ENCODE data around the gene VANGL1. TPM values are rescaled to one million over a fixed set of nuclear protein-coding genes. Genes with fewer than 3 reads are reported as not detected.

Gene VANGL1
- total RNA-seq, 1 experiment from 2014 or later: 23.1 TPM

- H4K20me1 ChIP-seq (ENCODE audit: low read length): no peaks in the 10 kb centered on the region
- ChIA-PET CTCF (interaction anchor here (1.5 kb wide), 1 partner anchor 47 kb away, joined by 4 read pairs; no protein-coding TSS in a partner anchor), POLR2A (ENCODE audit: unreplicated experiment) (no interaction called here)
- no peak overlapping the region for H2AFZ ChIP-seq (ENCODE audit: low read length)
- no peak overlapping the region for H3K27ac ChIP-seq (ENCODE audit: low read length)
- peaks cover 28% of the 10 kb centered on the region for H3K4me1 ChIP-seq (ENCODE audit: insufficient read depth, low read length)
- intact Hi-C loops (cut with micrococcal nuclease): no loop called here
- TF ChIP-seq EZH2phosphoT487 (IDR thresholded peaks at IDR 0.05; ENCODE audit: borderline replicate concordance, low read length) (no peak), CTCF (conservative IDR thresholded peaks at IDR 0.05; ENCODE audit: low read depth, low read length) (no peak), EZH2 (IDR thresholded peaks at IDR 0.05; ENCODE audit: low read length, unreplicated experiment) (no peak)
- H3K9ac ChIP-seq (ENCODE audit: low read length): no peak overlapping the region
- no peaks in the 10 kb centered on the region for H3K27me3 ChIP-seq (ENCODE audit: low read length)
- no peak overlapping the region for H3K4me2 ChIP-seq (ENCODE audit: low read length)
- no TSS peak for BruUV-seq (replicated peaks)
- ATAC-seq (no peak), DNase-seq (no peak)
- no peaks in the 10 kb centered on the region for H3F3A ChIP-seq (ENCODE audit: low read length, unreplicated experiment)
- H3K79me2 ChIP-seq (ENCODE audit: low read length): no peaks in the 10 kb centered on the region
- no peaks in the 10 kb centered on the region for H3K9me3 ChIP-seq (ENCODE audit: low read length)
- no peaks in the 10 kb centered on the region for H3K9me2 ChIP-seq (replicated peaks; ENCODE audit: low read length)
- no peak overlapping the region for H3K4me3 ChIP-seq (ENCODE audit: low read length)
- H3K36me3 ChIP-seq (ENCODE audit: low read depth, low read length): no peaks in the 10 kb centered on the region; the same call in 1 of the 2 replicates
These were observed 76.4 kb downstream of the VANGL1 start for GRCh38 chr1:115718011-115718754.

GRCh38 chr1:115719285-115719684 lies 77.5 kb downstream of the VANGL1 start:
- H3K9ac ChIP-seq (ENCODE audit: low read length): no peak overlapping the region
- no TSS peak for BruUV-seq (replicated peaks)
- no peak overlapping the region for H3K27ac ChIP-seq (ENCODE audit: low read length)
- TF ChIP-seq EZH2phosphoT487 (IDR thresholded peaks at IDR 0.05; ENCODE audit: borderline replicate concordance, low read length) (no peak), CTCF (conservative IDR thresholded peaks at IDR 0.05; ENCODE audit: low read depth, low read length) (no peak), EZH2 (IDR thresholded peaks at IDR 0.05; ENCODE audit: low read length, unreplicated experiment) (no peak)
- no peaks in the 10 kb centered on the region; the same call in 1 of the 2 replicates for H3K36me3 ChIP-seq (ENCODE audit: low read depth, low read length)
- H3K4me3 ChIP-seq (ENCODE audit: low read length): no peak overlapping the region
- H3K27me3 ChIP-seq (ENCODE audit: low read length): no peaks in the 10 kb centered on the region
- ChIA-PET POLR2A (ENCODE audit: unreplicated experiment) (no interaction called here), CTCF (no interaction called here)
- peaks cover 17% of the 10 kb centered on the region for H3K4me1 ChIP-seq (ENCODE audit: insufficient read depth, low read length)
- no peaks in the 10 kb centered on the region for H4K20me1 ChIP-seq (ENCODE audit: low read length)
- no peaks in the 10 kb centered on the region for H3K79me2 ChIP-seq (ENCODE audit: low read length)
- ATAC-seq (no peak), DNase-seq (no peak)
- no peaks in the 10 kb centered on the region for H3K9me2 ChIP-seq (replicated peaks; ENCODE audit: low read length)
- H3F3A ChIP-seq (ENCODE audit: low read length, unreplicated experiment): no peaks in the 10 kb centered on the region
- no peaks in the 10 kb centered on the region for H3K9me3 ChIP-seq (ENCODE audit: low read length)
- no peak overlapping the region for H2AFZ ChIP-seq (ENCODE audit: low read length)
- intact Hi-C loops (cut with micrococcal nuclease): no loop called here
- H3K4me2 ChIP-seq (ENCODE audit: low read length): no peak overlapping the region

GRCh38 chr1:115722221-115722620 lies 80.5 kb downstream of the VANGL1 start:
- no peaks in the 10 kb centered on the region for H3K27me3 ChIP-seq (ENCODE audit: low read length)
- ChIA-PET POLR2A (ENCODE audit: unreplicated experiment) (no interaction called here), CTCF (no interaction called here)
- no peaks in the 10 kb centered on the region for H4K20me1 ChIP-seq (ENCODE audit: low read length)
- no peak for TF ChIP-seq CTCF (conservative IDR thresholded peaks at IDR 0.05; ENCODE audit: low read depth, low read length)
- TF ChIP-seq EZH2phosphoT487 (IDR thresholded peaks at IDR 0.05; ENCODE audit: borderline replicate concordance, low read length): no peak
- no peak for TF ChIP-seq EZH2 (IDR thresholded peaks at IDR 0.05; ENCODE audit: low read length, unreplicated experiment)
- H3K9ac ChIP-seq (ENCODE audit: low read length): no peak overlapping the region
- H3K4me2 ChIP-seq (ENCODE audit: low read length): no peak overlapping the region
- H2AFZ ChIP-seq (ENCODE audit: low read length): no peak overlapping the region
- H3K36me3 ChIP-seq (ENCODE audit: low read depth, low read length): no peaks in the 10 kb centered on the region; the same call in 1 of the 2 replicates
- no peaks in the 10 kb centered on the region for H3F3A ChIP-seq (ENCODE audit: low read length, unreplicated experiment)
- no peak overlapping the region for H3K4me3 ChIP-seq (ENCODE audit: low read length)
- H3K27ac ChIP-seq (ENCODE audit: low read length): no peak overlapping the region
- intact Hi-C loops (cut with micrococcal nuclease): no loop called here
- no peaks in the 10 kb centered on the region for H3K79me2 ChIP-seq (ENCODE audit: low read length)
- ATAC-seq (no peak), DNase-seq (no peak)
- no TSS peak for BruUV-seq (replicated peaks)
- no peaks in the 10 kb centered on the region for H3K9me3 ChIP-seq (ENCODE audit: low read length)
- H3K9me2 ChIP-seq (replicated peaks; ENCODE audit: low read length): no peaks in the 10 kb centered on the region
- no peaks in the 10 kb centered on the region for H3K4me1 ChIP-seq (ENCODE audit: insufficient read depth, low read length)

Measured in PC-3 (cell line).